ENCODE measurements around the gene QRSL1. TPM values are rescaled to one million over a fixed set of nuclear protein-coding genes. Genes with fewer than 3 reads are reported as not detected.
A peak's percentile ranks its signal among the peaks of the same experiment; 100 is the strongest.

Gene QRSL1
- total and polyA plus RNA-seq, 9 of the 15 experiments (the other 6 are each of a cell fraction or from before 2014, with no cell fraction given) = 14.6 to 31.5 (median 23.0) TPM

GRCh38 chr6:106629103-106629858 is at the start of gene QRSL1, which contains the start of gene RTN4IP1 (continued):
- TF ChIP-seq GTF2A2 (tag; IDR thresholded peaks at IDR 0.05) = no peak
- no peak for TF ChIP-seq CCAR2 (IDR thresholded peaks at IDR 0.05; ENCODE audit: low read depth, low read length)
- TF ChIP-seq POLR2A (conservative IDR thresholded peaks at IDR 0.05) = peak; percentile 82
- TF ChIP-seq MYC (IDR thresholded peaks at IDR 0.05; ENCODE audit: low read depth, low read length) = peak; percentile 59; the same call in 1 of the 2 replicates
- no peak for TF ChIP-seq MYC (CRISPR knock-in tag; IDR thresholded peaks at IDR 0.05; ENCODE audit: borderline replicate concordance, low read depth)
- TF ChIP-seq ZNF217 (CRISPR knock-in tag; IDR thresholded peaks at IDR 0.05) = no peak
- no peak for TF ChIP-seq MCM5 (IDR thresholded peaks at IDR 0.05; ENCODE audit: low read depth)
- no peak for TF ChIP-seq HDGF (IDR thresholded peaks at IDR 0.05)
- peak; percentile 30; the same call in 1 of the 2 replicates for TF ChIP-seq CTBP1 (IDR thresholded peaks at IDR 0.05; ENCODE audit: borderline replicate concordance)
- TF ChIP-seq EP400 (IDR thresholded peaks at IDR 0.05) = peak; percentile 89
- TF ChIP-seq ZNF507 (tag; conservative IDR thresholded peaks at IDR 0.05) = no peak
- no peak for TF ChIP-seq ZFP91 (CRISPR knock-in tag; IDR thresholded peaks at IDR 0.05)
- TF ChIP-seq, protein P1, sequence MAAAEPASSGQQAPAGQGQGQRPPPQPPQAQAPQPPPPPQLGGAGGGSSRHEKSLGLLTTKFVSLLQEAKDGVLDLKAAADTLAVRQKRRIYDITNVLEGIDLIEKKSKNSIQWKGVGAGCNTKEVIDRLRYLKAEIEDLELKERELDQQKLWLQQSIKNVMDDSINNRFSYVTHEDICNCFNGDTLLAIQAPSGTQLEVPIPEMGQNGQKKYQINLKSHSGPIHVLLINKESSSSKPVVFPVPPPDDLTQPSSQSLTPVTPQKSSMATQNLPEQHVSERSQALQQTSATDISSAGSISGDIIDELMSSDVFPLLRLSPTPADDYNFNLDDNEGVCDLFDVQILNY (CRISPR knock-in tag; IDR thresholded peaks at IDR 0.05) = no peak
- TF ChIP-seq ZNF146 (CRISPR knock-in tag; IDR thresholded peaks at IDR 0.05; ENCODE audit: unreplicated experiment) = no peak
- no peak for TF ChIP-seq SMAD4 (CRISPR knock-in tag; conservative IDR thresholded peaks at IDR 0.05)
- no peak for TF ChIP-seq RUNX1 (IDR thresholded peaks at IDR 0.05; ENCODE audit: low read depth)
- TF ChIP-seq RBM15 (IDR thresholded peaks at IDR 0.05; ENCODE audit: insufficient read depth, low read length) = no peak
- no peak for TF ChIP-seq ZNF445 (CRISPR knock-in tag; IDR thresholded peaks at IDR 0.05; ENCODE audit: low read depth)
- TF ChIP-seq, protein P2, sequence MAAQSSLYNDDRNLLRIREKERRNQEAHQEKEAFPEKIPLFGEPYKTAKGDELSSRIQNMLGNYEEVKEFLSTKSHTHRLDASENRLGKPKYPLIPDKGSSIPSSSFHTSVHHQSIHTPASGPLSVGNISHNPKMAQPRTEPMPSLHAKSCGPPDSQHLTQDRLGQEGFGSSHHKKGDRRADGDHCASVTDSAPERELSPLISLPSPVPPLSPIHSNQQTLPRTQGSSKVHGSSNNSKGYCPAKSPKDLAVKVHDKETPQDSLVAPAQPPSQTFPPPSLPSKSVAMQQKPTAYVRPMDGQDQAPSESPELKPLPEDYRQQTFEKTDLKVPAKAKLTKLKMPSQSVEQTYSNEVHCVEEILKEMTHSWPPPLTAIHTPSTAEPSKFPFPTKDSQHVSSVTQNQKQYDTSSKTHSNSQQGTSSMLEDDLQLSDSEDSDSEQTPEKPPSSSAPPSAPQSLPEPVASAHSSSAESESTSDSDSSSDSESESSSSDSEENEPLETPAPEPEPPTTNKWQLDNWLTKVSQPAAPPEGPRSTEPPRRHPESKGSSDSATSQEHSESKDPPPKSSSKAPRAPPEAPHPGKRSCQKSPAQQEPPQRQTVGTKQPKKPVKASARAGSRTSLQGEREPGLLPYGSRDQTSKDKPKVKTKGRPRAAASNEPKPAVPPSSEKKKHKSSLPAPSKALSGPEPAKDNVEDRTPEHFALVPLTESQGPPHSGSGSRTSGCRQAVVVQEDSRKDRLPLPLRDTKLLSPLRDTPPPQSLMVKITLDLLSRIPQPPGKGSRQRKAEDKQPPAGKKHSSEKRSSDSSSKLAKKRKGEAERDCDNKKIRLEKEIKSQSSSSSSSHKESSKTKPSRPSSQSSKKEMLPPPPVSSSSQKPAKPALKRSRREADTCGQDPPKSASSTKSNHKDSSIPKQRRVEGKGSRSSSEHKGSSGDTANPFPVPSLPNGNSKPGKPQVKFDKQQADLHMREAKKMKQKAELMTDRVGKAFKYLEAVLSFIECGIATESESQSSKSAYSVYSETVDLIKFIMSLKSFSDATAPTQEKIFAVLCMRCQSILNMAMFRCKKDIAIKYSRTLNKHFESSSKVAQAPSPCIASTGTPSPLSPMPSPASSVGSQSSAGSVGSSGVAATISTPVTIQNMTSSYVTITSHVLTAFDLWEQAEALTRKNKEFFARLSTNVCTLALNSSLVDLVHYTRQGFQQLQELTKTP (IDR thresholded peaks at IDR 0.05; ENCODE audit: low read depth in 1 of 2, partially characterized antibody in 2 of 2) = peak in 1 of 2 experiments; percentile 67
- no peak for TF ChIP-seq HNRNPL (IDR thresholded peaks at IDR 0.05; ENCODE audit: low read depth, low read length)
- no peak for TF ChIP-seq ZNF431 (CRISPR knock-in tag; IDR thresholded peaks at IDR 0.05)
- TF ChIP-seq HNRNPH1 (optimal IDR thresholded peaks at IDR 0.05; ENCODE audit: low read depth, low read length) = no peak
- no peak for TF ChIP-seq PHB2 (IDR thresholded peaks at IDR 0.05; ENCODE audit: low read depth)

All from K562 (cell line).